Upper lobe of right lung (tissue), 1 donor: ENCODE data around the gene CSTPP1. TPM values are rescaled to one million over a fixed set of nuclear protein-coding genes. Genes with fewer than 3 reads are reported as not detected.

ENCODE experiments used
- ATAC-seq: fragments of 200-7000 bp; cut with Tn5 transposase; one replicate; pipeline ENCODE4 v1.9.1; 2020; ENCODE audit warnings: mild to moderate bottlenecking, moderate library complexity
- DNase-seq: peaks from one replicate; pipeline ENCODE4 v3.0.0-alpha.2; 2020
- H3K27ac ChIP-seq: fragments of 200-600 bp; one replicate; pipeline ENCODE4 v1.8.0; 2022
- H3K27me3 ChIP-seq: fragments of 200-600 bp; one replicate; pipeline ENCODE4 v1.8.0; 2022; ENCODE audit warnings: mild to moderate bottlenecking
- H3K36me3 ChIP-seq: fragments of 200-600 bp; one replicate; pipeline ENCODE4 v1.8.0; 2022
- H3K4me1 ChIP-seq: fragments of 200-600 bp; one replicate; pipeline ENCODE4 v1.8.0; 2022
- H3K4me3 ChIP-seq: fragments of 200-600 bp; one replicate; pipeline ENCODE4 v1.8.0; 2022; ENCODE audit warnings: mild to moderate bottlenecking
- H3K9me3 ChIP-seq: fragments of 200-600 bp; one replicate; pipeline ENCODE4 v1.8.0; 2022
- CTCF ChIP-seq: fragments of 200-600 bp; IDR thresholded peaks from one replicate; pipeline ENCODE4 v1.8.0; 2022; ENCODE audit warnings: antibody characterized with exemption
- intact Hi-C: fragments of 100-400 bp; cut with DNase I; formaldehyde crosslinking; loops from one replicate; pipeline ENCODE4 v1.11.0; 2022
- total RNA-seq: library from RNA; stranded (reverse); fragmentation: NEBNext Ultra II Directional; extraction: Animal tissue kit (Norgen Biotek cat#: 25700); gene quantifications from one replicate; pipeline ENCODE4 v1.2.1, GENCODE V29; 2021
- donor health status: DM: no; HTN: yes; CAD: no; lungs with severe emphysema.

Gene CSTPP1
- total RNA-seq, 1 donor from 2014 or later: 26.2 TPM

DNA sequence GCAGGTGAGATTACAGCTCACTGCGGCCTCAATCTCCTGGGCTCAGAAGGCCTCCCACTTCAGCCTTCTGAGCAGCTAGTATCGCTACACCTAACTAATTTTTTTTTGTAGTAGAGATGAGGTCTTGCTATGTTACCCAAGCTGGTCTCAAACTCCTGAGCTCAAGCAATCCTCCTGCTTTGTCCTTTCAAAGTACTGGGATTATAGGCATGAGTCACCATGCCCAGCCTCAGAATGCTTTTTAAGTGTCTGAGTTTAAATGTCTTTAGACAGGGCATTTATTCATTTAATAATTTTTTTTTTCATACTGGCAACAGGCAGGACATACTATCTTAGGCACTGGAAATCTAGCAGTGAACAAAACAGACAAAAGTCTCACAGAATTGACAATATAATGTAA is 45.9 kb upstream of the CSTPP1 start:
- no peak for ATAC-seq
- no peak overlapping the region for H3K27ac ChIP-seq
- no peak overlapping the region for H3K4me3 ChIP-seq
- H3K9me3 ChIP-seq: no peaks in the 10 kb centered on the region
- intact Hi-C loops: no loop called here
- H3K36me3 ChIP-seq: no peaks in the 10 kb centered on the region
- no peak for TF ChIP-seq CTCF
- H3K4me1 ChIP-seq: no peaks in the 10 kb centered on the region
- no peak for DNase-seq
- no peaks in the 10 kb centered on the region for H3K27me3 ChIP-seq

GRCh38 chr11:46892109-46892508 is 44.5 kb upstream of the CSTPP1 start:
- Histone ChIP-seq H3K4me3 (no peak overlapping the region), H3K27ac (no peak overlapping the region), H3K4me1 (no peaks in the 10 kb centered on the region), H3K27me3 (no peaks in the 10 kb centered on the region), H3K9me3 (no peaks in the 10 kb centered on the region), H3K36me3 (no peaks in the 10 kb centered on the region)
- ATAC-seq: no peak
- DNase-seq: no peak
- TF ChIP-seq CTCF: no peak
- intact Hi-C loops: no loop called here

GRCh38 chr11:46892838-46893237 is 43.7 kb upstream of the CSTPP1 start:
- H3K4me1 ChIP-seq: no peaks in the 10 kb centered on the region
- ATAC-seq (no peak), DNase-seq (no peak)
- no peaks in the 10 kb centered on the region for H3K9me3 ChIP-seq
- no peak for TF ChIP-seq CTCF
- intact Hi-C loops: no loop called here
- no peaks in the 10 kb centered on the region for H3K36me3 ChIP-seq
- H3K4me3 ChIP-seq: no peak overlapping the region
- H3K27ac ChIP-seq: no peak overlapping the region
- H3K27me3 ChIP-seq: no peaks in the 10 kb centered on the region

- H3K4me3 ChIP-seq: no peak overlapping the region
- ATAC-seq: no peak
- no peaks in the 10 kb centered on the region for H3K36me3 ChIP-seq
- no peak for DNase-seq
- H3K27me3 ChIP-seq: no peaks in the 10 kb centered on the region
- H3K27ac ChIP-seq: no peak overlapping the region
- H3K9me3 ChIP-seq: no peaks in the 10 kb centered on the region
- intact Hi-C loops: no loop called here
- no peak for TF ChIP-seq CTCF
- no peaks in the 10 kb centered on the region for H3K4me1 ChIP-seq
Measured at GRCh38 chr11:46894506-46894905, 42.1 kb upstream of the CSTPP1 start.

DNA sequence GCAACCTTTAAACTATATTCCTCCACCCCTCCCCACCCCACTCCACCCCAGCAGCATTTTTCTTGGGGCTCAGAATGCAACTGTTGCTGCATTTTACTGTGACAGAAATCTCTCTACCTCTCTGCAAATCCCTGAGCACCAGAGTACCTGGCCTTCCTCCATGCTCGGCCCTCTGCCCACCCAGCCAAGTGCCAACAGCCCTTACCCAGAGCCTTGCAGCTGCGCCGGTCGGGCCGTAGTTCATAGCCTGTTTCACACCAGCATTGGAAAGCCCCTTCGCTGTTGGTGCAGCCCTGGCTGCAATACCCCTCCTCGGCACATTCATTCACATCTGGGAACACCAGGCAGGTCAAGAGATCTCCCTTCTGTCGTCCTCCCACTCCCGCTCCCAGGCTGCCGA is 41.6 kb upstream of the CSTPP1 start:
- H3K36me3 ChIP-seq: no peaks in the 10 kb centered on the region
- H3K4me1 ChIP-seq: no peaks in the 10 kb centered on the region
- no peak overlapping the region for H3K27ac ChIP-seq
- ATAC-seq: no peak
- H3K4me3 ChIP-seq: no peak overlapping the region
- H3K27me3 ChIP-seq: no peaks in the 10 kb centered on the region
- no peak for TF ChIP-seq CTCF
- no peak for DNase-seq
- intact Hi-C loops: no loop called here
- no peaks in the 10 kb centered on the region for H3K9me3 ChIP-seq

GRCh38 chr11:46895821-46896220 is 40.7 kb upstream of the CSTPP1 start:
- intact Hi-C loops: no loop called here
- H3K9me3 ChIP-seq: no peaks in the 10 kb centered on the region
- H3K27me3 ChIP-seq: no peaks in the 10 kb centered on the region
- ATAC-seq: peak; percentile 77
- TF ChIP-seq CTCF: no peak
- peak; percentile 81 for DNase-seq
- H3K27ac ChIP-seq: no peak overlapping the region
- no peaks in the 10 kb centered on the region for H3K36me3 ChIP-seq
- no peaks in the 10 kb centered on the region for H3K4me1 ChIP-seq
- H3K4me3 ChIP-seq: no peak overlapping the region
